ENCODE data around the gene ASCC3.

DNA sequence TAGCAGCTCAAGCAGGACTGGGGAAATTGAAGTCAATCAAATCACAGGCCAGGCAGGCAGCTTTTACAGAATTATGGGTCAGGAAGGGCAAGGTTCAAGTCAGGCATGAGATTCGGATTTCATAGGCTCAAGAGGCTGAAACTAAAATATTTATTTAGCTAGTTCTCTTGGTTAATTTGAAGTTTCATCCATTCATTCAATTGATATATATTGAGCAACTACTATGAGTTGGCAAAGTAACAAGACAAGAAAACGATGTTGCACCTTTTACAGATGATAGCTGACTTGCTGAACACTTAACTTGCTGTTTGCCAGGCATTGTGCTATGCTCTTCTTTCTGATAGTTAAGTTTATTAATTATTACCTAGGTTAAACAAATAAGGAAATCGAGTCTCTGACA lies 20.5 kb upstream of the ASCC3 start:
- TF ChIP-seq, protein P1, sequence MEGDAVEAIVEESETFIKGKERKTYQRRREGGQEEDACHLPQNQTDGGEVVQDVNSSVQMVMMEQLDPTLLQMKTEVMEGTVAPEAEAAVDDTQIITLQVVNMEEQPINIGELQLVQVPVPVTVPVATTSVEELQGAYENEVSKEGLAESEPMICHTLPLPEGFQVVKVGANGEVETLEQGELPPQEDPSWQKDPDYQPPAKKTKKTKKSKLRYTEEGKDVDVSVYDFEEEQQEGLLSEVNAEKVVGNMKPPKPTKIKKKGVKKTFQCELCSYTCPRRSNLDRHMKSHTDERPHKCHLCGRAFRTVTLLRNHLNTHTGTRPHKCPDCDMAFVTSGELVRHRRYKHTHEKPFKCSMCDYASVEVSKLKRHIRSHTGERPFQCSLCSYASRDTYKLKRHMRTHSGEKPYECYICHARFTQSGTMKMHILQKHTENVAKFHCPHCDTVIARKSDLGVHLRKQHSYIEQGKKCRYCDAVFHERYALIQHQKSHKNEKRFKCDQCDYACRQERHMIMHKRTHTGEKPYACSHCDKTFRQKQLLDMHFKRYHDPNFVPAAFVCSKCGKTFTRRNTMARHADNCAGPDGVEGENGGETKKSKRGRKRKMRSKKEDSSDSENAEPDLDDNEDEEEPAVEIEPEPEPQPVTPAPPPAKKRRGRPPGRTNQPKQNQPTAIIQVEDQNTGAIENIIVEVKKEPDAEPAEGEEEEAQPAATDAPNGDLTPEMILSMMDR (conservative IDR thresholded peaks at IDR 0.05; ENCODE audit: low read depth, low read length) = no peak
- no peak for TF ChIP-seq SMC3 (IDR thresholded peaks at IDR 0.05; ENCODE audit: low read depth, low read length)
- TF ChIP-seq RAD21 (IDR thresholded peaks at IDR 0.05; ENCODE audit: low read length) = no peak
- TF ChIP-seq POLR2A (IDR thresholded peaks at IDR 0.05; ENCODE audit: low read depth, low read length) = no peak
- TF ChIP-seq ELK1 (IDR thresholded peaks at IDR 0.05; ENCODE audit: borderline replicate concordance, low read depth, low read length) = no peak
- TF ChIP-seq MXI1 (IDR thresholded peaks at IDR 0.05; ENCODE audit: borderline replicate concordance, low read depth, low read length) = no peak
- TF ChIP-seq MAFK (IDR thresholded peaks at IDR 0.05; ENCODE audit: low read depth, low read length) = no peak
- TF ChIP-seq CEBPB (IDR thresholded peaks at IDR 0.05; ENCODE audit: low read depth, low read length) = no peak
- TF ChIP-seq RCOR1 (IDR thresholded peaks at IDR 0.05; ENCODE audit: insufficient replicate concordance, low read length) = no peak
- no peak for TF ChIP-seq MAZ (IDR thresholded peaks at IDR 0.05; ENCODE audit: borderline replicate concordance, low read depth, low read length)
